Fibroblast of pulmonary artery (primary cell): ENCODE results near the gene CD79A.

Source experiments
- DNase-seq: peaks from one replicate; pipeline ENCODE4 v3.0.0-alpha.2; 2010; ENCODE audit warnings: low read depth
- H3K4me3 ChIP-seq: replicated peaks from 2 replicates; pipeline ENCODE4 v1.5.1; 2011; ENCODE audit warnings: low read depth, mild to moderate bottlenecking, control low read depth, low read length, moderate library complexity
- TF ChIP-seq, protein P1 (sequence below): IDR thresholded peaks from 2 replicates; pipeline ENCODE4 v1.5.1; 2011; ENCODE audit warnings: mild to moderate bottlenecking, control low read depth, low read length, inconsistent platforms; ENCODE audit errors: missing control alignments

CD79A gene

DNA sequence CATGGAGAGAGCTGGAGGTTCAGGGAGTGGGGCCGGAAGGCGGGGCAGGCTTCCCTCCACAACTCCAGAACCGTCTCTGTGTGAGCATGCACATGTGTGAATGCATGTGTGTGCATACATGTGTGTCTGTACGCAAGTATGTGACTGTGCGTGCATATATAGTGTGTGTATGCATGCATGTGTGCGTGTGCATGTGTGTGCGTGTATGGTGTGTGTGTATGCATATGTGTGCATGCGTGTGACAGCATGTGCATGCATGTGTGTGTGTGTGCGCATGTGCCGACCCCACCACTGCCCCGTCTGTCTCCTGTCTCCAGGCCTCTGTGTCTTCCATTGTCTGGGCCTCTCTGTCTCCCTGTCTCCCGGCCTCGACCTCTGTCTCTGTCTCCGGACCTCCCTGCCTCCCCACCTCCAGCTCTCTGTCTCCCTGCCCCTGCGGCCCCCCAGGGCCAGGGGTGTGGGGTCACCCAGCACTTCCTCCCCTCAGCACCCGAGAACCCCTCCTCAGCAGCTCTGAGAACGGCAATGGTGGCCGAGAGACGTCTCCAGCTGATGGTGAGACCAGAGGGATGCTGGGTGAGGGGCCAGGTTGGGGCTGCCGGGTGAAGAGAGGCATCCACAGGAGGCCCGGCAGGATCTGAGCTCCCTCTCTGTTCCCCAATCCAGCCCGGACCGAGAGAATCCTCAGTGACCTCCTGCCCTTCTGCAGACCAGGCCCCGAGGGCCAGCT is 28.4 kb downstream of the CD79A start:
- DNase-seq = no peak
- H3K4me3 ChIP-seq = no peak overlapping the region
- TF ChIP-seq, protein P1, sequence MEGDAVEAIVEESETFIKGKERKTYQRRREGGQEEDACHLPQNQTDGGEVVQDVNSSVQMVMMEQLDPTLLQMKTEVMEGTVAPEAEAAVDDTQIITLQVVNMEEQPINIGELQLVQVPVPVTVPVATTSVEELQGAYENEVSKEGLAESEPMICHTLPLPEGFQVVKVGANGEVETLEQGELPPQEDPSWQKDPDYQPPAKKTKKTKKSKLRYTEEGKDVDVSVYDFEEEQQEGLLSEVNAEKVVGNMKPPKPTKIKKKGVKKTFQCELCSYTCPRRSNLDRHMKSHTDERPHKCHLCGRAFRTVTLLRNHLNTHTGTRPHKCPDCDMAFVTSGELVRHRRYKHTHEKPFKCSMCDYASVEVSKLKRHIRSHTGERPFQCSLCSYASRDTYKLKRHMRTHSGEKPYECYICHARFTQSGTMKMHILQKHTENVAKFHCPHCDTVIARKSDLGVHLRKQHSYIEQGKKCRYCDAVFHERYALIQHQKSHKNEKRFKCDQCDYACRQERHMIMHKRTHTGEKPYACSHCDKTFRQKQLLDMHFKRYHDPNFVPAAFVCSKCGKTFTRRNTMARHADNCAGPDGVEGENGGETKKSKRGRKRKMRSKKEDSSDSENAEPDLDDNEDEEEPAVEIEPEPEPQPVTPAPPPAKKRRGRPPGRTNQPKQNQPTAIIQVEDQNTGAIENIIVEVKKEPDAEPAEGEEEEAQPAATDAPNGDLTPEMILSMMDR = no peak

DNA sequence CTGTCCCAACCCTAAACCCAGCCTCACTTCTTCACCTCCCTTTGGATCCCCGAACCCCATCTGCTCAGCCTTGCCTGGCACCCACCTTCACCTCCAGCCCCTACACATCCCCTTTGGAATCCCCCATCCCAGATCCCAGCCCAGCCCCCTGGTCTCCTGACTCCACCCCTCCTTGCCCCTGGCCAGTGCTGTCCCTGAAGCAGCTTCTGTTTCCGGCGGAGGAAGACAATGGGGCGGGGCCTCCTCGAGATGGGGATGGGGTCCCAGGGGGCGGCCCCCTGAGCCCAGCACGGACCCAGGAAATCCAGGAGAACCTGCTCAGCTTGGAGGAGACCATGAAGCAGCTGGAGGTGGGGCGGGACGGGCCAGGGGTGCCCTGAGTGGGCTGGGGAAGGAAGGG is 29.2 kb downstream of the CD79A start:
- TF ChIP-seq, protein P1 = no peak
- H3K4me3 ChIP-seq = no peak overlapping the region
- DNase-seq = no peak

- no peak overlapping the region for H3K4me3 ChIP-seq
- TF ChIP-seq, protein P1 = no peak
Observed at GRCh38 chr19:41906916-41907680, 30.0 kb downstream of the CD79A start.

DNA sequence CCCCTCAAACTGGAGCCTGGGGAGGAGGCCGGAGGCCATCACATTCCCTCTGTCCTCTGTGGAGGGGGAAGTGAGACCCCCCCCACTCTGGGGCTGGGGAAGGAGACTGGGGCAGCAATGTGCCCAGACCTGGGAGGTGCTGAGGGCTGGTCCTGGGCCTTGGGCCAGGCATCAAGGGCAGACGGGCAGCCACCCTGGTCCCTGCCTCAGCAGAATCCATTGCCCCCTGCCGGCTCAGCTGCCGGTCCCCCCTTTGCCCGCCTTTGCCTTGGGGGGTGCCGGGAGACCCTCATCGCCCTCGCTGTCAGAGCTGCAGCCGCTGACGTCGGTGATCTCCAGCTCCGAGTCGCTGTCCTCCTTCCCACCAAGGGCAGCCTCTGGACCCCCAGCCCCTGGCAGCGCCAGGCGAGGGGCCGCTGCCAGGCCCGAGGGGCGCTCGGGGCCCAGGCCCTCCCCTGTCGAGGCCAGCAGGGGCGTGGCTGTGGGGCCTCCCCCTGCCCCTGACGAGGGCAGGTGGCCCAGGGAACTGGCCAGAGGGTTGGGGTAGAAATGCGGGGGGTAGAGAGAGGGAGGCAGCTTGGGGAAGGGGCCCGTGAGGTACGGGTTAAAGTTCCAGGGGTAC is 31.0 kb downstream of the CD79A start:
- TF ChIP-seq, protein P1 = no peak
- no peak overlapping the region for H3K4me3 ChIP-seq
- no peak for DNase-seq

More at GRCh38 chr19:41906916-41907680, 30.0 kb downstream of the CD79A start:
- no peak for DNase-seq

- TF ChIP-seq, protein P1 = no peak
- no peak for DNase-seq
- no peak overlapping the region for H3K4me3 ChIP-seq
Observed at GRCh38 chr19:41908724-41909464, 31.8 kb downstream of the CD79A start.

- no peak overlapping the region for H3K4me3 ChIP-seq
- TF ChIP-seq, protein P1 = no peak
- DNase-seq = no peak
Observed at GRCh38 chr19:41909706-41910105, 32.6 kb downstream of the CD79A start.
